ENCODE results near the gene PEPD. TPM values are rescaled to one million over a fixed set of nuclear protein-coding genes. Genes with fewer than 3 reads are reported as not detected.

Gene PEPD
- total and polyA plus RNA-seq, 10 of the 15 experiments (the other 5 are each of a cell fraction or from before 2014, with no cell fraction given) = 1.4 to 52.0 (median 20.2) TPM

DNA sequence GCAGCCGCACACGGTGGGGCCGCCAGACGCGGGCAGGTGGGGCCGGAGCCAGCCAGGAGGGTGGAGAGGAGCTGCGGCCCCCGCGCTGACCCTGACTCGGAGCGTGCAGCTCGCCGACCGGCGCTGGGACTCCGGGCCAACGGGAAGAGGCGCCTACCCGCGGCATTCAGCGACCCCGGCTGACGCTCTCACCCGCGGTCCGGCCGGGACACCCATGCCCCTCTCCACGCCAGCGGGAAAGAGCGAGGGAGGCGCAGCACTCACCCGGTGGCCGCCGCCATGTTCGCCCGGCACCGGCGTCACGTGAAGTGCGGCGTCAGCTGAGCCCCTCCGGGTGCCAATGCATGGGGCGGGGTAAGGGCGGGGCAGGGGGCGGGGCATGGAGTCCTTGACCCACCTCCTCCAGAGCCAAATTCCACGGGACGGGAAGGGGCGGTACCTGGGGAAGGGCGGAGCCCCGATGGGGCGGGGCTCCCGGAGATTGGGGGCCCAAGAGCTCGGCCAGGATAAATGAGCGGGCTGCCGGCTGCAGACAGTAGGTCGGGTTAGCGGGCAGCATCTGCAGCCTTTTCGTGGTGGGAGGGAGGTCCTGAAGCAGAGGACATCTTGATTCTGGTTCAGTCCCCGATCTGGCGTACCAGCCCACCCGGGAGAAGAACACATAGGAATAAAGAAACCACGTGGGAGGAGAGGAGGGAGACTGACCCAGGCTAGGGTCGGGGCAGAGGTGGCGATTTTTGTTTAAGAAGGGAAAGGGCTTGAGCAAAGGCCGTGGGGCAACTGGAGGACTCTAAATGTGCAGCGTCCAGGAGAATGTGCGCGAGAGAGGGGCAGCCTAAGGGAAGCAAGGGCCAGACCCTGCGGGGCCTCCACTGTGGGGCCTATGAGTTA, at the start of gene PEPD (continued):
- TF ChIP-seq, protein P1, sequence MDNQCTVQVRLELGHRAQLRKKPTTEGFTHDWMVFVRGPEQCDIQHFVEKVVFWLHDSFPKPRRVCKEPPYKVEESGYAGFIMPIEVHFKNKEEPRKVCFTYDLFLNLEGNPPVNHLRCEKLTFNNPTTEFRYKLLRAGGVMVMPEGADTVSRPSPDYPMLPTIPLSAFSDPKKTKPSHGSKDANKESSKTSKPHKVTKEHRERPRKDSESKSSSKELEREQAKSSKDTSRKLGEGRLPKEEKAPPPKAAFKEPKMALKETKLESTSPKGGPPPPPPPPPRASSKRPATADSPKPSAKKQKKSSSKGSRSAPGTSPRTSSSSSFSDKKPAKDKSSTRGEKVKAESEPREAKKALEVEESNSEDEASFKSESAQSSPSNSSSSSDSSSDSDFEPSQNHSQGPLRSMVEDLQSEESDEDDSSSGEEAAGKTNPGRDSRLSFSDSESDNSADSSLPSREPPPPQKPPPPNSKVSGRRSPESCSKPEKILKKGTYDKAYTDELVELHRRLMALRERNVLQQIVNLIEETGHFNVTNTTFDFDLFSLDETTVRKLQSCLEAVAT (IDR thresholded peaks at IDR 0.05) = no peak
- TF ChIP-seq, protein P2, sequence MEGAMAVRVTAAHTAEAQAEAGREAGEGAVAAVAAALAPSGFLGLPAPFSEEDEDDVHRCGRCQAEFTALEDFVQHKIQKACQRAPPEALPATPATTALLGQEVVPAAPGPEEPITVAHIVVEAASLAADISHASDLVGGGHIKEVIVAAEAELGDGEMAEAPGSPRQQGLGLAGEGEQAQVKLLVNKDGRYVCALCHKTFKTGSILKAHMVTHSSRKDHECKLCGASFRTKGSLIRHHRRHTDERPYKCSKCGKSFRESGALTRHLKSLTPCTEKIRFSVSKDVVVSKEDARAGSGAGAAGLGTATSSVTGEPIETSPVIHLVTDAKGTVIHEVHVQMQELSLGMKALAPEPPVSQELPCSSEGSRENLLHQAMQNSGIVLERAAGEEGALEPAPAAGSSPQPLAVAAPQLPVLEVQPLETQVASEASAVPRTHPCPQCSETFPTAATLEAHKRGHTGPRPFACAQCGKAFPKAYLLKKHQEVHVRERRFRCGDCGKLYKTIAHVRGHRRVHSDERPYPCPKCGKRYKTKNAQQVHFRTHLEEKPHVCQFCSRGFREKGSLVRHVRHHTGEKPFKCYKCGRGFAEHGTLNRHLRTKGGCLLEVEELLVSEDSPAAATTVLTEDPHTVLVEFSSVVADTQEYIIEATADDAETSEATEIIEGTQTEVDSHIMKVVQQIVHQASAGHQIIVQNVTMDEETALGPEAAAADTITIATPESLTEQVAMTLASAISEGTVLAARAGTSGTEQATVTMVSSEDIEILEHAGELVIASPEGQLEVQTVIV (IDR thresholded peaks at IDR 0.05; ENCODE audit: borderline replicate concordance, partially characterized antibody) = no peak
- TF ChIP-seq BRCA1 (IDR thresholded peaks at IDR 0.05; ENCODE audit: low read depth, low read length) (no peak), NR2C2 (IDR thresholded peaks at IDR 0.05; ENCODE audit: borderline replicate concordance, control insufficient read depth, insufficient read length, low read depth) (no peak), ZNF622 (IDR thresholded peaks at IDR 0.05) (no peak), PAX5 (IDR thresholded peaks at IDR 0.05; ENCODE audit: borderline replicate concordance, low read depth, low read length) (no peak), SMARCA5 (IDR thresholded peaks at IDR 0.05) (no peak), HDGF (IDR thresholded peaks at IDR 0.05) (no peak), YY1 (IDR thresholded peaks at IDR 0.05; ENCODE audit: low read depth, low read length) (peak; percentile 98), PAX8 (IDR thresholded peaks at IDR 0.05) (no peak), RBBP5 (conservative IDR thresholded peaks at IDR 0.05) (no peak), NFYB (IDR thresholded peaks at IDR 0.05; ENCODE audit: insufficient read depth, low read depth, low read length) (no peak), EZH2 (IDR thresholded peaks at IDR 0.05; ENCODE audit: borderline replicate concordance, control insufficient read depth, low read depth, low read length) (no peak), KDM1A (IDR thresholded peaks at IDR 0.05; ENCODE audit: borderline replicate concordance) (no peak), SMC3 (IDR thresholded peaks at IDR 0.05; ENCODE audit: borderline replicate concordance, low read length) (no peak), TAF1 (IDR thresholded peaks at IDR 0.05; ENCODE audit: borderline replicate concordance, low read depth, low read length) (peak; percentile 87; the same call in 1 of the 2 replicates), POU2F2 (IDR thresholded peaks at IDR 0.05; ENCODE audit: borderline replicate concordance, low read depth, low read length) (peak; percentile 64; the same call in 1 of the 3 replicates), NR2C1 (IDR thresholded peaks at IDR 0.05) (no peak)
- TF ChIP-seq, protein P3, sequence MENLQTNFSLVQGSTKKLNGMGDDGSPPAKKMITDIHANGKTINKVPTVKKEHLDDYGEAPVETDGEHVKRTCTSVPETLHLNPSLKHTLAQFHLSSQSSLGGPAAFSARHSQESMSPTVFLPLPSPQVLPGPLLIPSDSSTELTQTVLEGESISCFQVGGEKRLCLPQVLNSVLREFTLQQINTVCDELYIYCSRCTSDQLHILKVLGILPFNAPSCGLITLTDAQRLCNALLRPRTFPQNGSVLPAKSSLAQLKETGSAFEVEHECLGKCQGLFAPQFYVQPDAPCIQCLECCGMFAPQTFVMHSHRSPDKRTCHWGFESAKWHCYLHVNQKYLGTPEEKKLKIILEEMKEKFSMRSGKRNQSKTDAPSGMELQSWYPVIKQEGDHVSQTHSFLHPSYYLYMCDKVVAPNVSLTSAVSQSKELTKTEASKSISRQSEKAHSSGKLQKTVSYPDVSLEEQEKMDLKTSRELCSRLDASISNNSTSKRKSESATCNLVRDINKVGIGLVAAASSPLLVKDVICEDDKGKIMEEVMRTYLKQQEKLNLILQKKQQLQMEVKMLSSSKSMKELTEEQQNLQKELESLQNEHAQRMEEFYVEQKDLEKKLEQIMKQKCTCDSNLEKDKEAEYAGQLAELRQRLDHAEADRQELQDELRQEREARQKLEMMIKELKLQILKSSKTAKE (IDR thresholded peaks at IDR 0.05; ENCODE audit: low read depth, poor library complexity, severe bottlenecking) = no peak
- TF ChIP-seq, protein P4, sequence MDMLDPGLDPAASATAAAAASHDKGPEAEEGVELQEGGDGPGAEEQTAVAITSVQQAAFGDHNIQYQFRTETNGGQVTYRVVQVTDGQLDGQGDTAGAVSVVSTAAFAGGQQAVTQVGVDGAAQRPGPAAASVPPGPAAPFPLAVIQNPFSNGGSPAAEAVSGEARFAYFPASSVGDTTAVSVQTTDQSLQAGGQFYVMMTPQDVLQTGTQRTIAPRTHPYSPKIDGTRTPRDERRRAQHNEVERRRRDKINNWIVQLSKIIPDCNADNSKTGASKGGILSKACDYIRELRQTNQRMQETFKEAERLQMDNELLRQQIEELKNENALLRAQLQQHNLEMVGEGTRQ (IDR thresholded peaks at IDR 0.05; ENCODE audit: borderline replicate concordance, low read depth, low read length) = peak; percentile 93
- TF ChIP-seq, protein P5, sequence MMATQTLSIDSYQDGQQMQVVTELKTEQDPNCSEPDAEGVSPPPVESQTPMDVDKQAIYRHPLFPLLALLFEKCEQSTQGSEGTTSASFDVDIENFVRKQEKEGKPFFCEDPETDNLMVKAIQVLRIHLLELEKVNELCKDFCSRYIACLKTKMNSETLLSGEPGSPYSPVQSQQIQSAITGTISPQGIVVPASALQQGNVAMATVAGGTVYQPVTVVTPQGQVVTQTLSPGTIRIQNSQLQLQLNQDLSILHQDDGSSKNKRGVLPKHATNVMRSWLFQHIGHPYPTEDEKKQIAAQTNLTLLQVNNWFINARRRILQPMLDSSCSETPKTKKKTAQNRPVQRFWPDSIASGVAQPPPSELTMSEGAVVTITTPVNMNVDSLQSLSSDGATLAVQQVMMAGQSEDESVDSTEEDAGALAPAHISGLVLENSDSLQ (IDR thresholded peaks at IDR 0.05) = no peak
